CD4-positive, alpha-beta T cell (primary cell): ENCODE measurements around the gene LGALS14. TPM values are rescaled to one million over a fixed set of nuclear protein-coding genes. Genes with fewer than 3 reads are reported as not detected.
A peak's percentile ranks its signal among the peaks of the same experiment; 100 is the strongest.

Source experiments
- ATAC-seq: fragments of 200-7000 bp; cut with Tn5 transposase; one replicate; pipeline ENCODE4 v1.10.0; 2022; ENCODE audit warnings: mild to moderate bottlenecking; ENCODE audit not compliant: poor library complexity
- CTCF ChIA-PET: fragments of 350-600 bp; sonication (Branson Sonifier 250); formaldehyde crosslinking; loops from one replicate; lab custom pipeline; 2021; ENCODE audit warnings: antibody characterized with exemption, inconsistent platforms; lab: Charles Lee
- POLR2A ChIA-PET: fragments of 350-600 bp; sonication (Branson Sonifier 250); formaldehyde crosslinking; loops from one replicate; lab custom pipeline; 2021; ENCODE audit warnings: antibody characterized with exemption, inconsistent platforms; lab: Charles Lee
- DNase-seq, 14 experiments: peaks; one replicate each; pipeline ENCODE4 v3.0.0-alpha.2; 2013 to 2020; ENCODE audit warnings: mixed read lengths in 2 of 14
- H3K27ac ChIP-seq, 2 donors: one replicate each; pipeline versions ENCODE4 v1.5.1 to v1.7.0; 2013; ENCODE audit warnings: low read length in 2 of 2, low read depth in 1 of 2, mild to moderate bottlenecking in 1 of 2
- H3K27me3 ChIP-seq, 2 experiments: 1 replicate in 1 of 2; 2 replicates in 1 of 2; pipeline versions ENCODE4 v1.6.1 to v1.7.0; 2013; ENCODE audit warnings: low read length in 2 of 2, control low read depth in 1 of 2, mild to moderate bottlenecking in 1 of 2, moderate library complexity in 1 of 2; ENCODE audit not compliant: insufficient read depth in 2 of 2, control insufficient read depth in 1 of 2
- H3K36me3 ChIP-seq: one replicate; pipeline ENCODE4 v1.6.1; 2013; ENCODE audit warnings: low read length, control low read depth; ENCODE audit not compliant: insufficient read depth
- H3K4me1 ChIP-seq: one replicate; pipeline ENCODE4 v1.6.1; 2013; ENCODE audit warnings: low read length, control low read depth; ENCODE audit not compliant: insufficient read depth
- H3K4me3 ChIP-seq: one replicate; pipeline ENCODE4 v1.5.1; 2013; ENCODE audit warnings: mild to moderate bottlenecking, low read length, moderate library complexity
- H3K9me3 ChIP-seq, 2 experiments: 1 replicate in 1 of 2; 2 replicates in 1 of 2; pipeline versions ENCODE4 v1.6.1 to v1.7.0; 2013; ENCODE audit warnings: low read length in 2 of 2, mild to moderate bottlenecking in 2 of 2, control low read depth in 1 of 2, moderate library complexity in 1 of 2; ENCODE audit not compliant: control insufficient read depth in 1 of 2, insufficient read depth in 1 of 2
- H3K27ac Mint-ChIP-seq: one replicate; pipeline ENCODE4 v1.8.0; 2020; ENCODE audit warnings: mixed read lengths
- H3K27me3 Mint-ChIP-seq: one replicate; pipeline ENCODE4 v1.8.0; 2021; ENCODE audit warnings: mixed read lengths
- H3K36me3 Mint-ChIP-seq: one replicate; pipeline ENCODE4 v1.8.0; 2021; ENCODE audit warnings: low read depth, mixed read lengths
- H3K4me1 Mint-ChIP-seq: one replicate; pipeline ENCODE4 v1.8.0; 2021; ENCODE audit warnings: low read depth, mixed read lengths
- H3K4me3 Mint-ChIP-seq: one replicate; pipeline ENCODE4 v1.8.0; 2020; ENCODE audit warnings: mild to moderate bottlenecking, mixed read lengths
- H3K9me3 Mint-ChIP-seq: one replicate; pipeline ENCODE4 v1.8.0; 2020; ENCODE audit warnings: mixed read lengths
- intact Hi-C, 2 experiments: fragments of 100-400 bp; cut with DNase I in 1 of 2; cut with micrococcal nuclease in 1 of 2; formaldehyde crosslinking; loops; one replicate each; pipeline versions ENCODE4 v1.15.1 to v1.9.0; 2023 to 2025; cut with DNase I, micrococcal nuclease
- total RNA-seq, 174 experiments: library from RNA in 2 of 174; stranded (reverse) in 2 of 174; gene quantifications; one replicate each; pipeline ENCODE4 v1.2.3 and lab custom pipeline; 2021 to 2026
- TF ChIP-seq, protein P1 (sequence below): fragments of 200-600 bp; IDR thresholded peaks from one replicate; pipeline ENCODE4 v1.8.0; 2022; ENCODE audit warnings: antibody characterized with exemption, mild to moderate bottlenecking

Gene LGALS14
- total RNA-seq, 2 experiments from 2014 or later = not detected

- Histone ChIP-seq H3K9me3 (no peaks in the 10 kb centered on the region), H3K4me3 (no peak overlapping the region), H3K4me1 (no peaks in the 10 kb centered on the region), H3K27me3 (peaks cover 0 to 8% of the 10 kb centered on the region in 2 experiments), H3K27ac (no peak overlapping the region), H3K36me3 (no peaks in the 10 kb centered on the region)
- TF ChIP-seq, protein P1, sequence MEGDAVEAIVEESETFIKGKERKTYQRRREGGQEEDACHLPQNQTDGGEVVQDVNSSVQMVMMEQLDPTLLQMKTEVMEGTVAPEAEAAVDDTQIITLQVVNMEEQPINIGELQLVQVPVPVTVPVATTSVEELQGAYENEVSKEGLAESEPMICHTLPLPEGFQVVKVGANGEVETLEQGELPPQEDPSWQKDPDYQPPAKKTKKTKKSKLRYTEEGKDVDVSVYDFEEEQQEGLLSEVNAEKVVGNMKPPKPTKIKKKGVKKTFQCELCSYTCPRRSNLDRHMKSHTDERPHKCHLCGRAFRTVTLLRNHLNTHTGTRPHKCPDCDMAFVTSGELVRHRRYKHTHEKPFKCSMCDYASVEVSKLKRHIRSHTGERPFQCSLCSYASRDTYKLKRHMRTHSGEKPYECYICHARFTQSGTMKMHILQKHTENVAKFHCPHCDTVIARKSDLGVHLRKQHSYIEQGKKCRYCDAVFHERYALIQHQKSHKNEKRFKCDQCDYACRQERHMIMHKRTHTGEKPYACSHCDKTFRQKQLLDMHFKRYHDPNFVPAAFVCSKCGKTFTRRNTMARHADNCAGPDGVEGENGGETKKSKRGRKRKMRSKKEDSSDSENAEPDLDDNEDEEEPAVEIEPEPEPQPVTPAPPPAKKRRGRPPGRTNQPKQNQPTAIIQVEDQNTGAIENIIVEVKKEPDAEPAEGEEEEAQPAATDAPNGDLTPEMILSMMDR = no peak
- intact Hi-C loops = no loop called here
- Mint-ChIP-seq H3K4me1 (no peaks in the 10 kb centered on the region), H3K36me3 (no peaks in the 10 kb centered on the region), H3K4me3 (no peak overlapping the region), H3K27ac (no peak overlapping the region), H3K9me3 (no peaks in the 10 kb centered on the region), H3K27me3 (peaks cover 59% of the 10 kb centered on the region)
- no peak for ATAC-seq
- ChIA-PET POLR2A (no interaction called here), CTCF (no interaction called here)
- DNase-seq = no peak
These were observed 5.7 kb upstream of the LGALS14 start for GRCh38 chr19:39698535-39698934.

DNA sequence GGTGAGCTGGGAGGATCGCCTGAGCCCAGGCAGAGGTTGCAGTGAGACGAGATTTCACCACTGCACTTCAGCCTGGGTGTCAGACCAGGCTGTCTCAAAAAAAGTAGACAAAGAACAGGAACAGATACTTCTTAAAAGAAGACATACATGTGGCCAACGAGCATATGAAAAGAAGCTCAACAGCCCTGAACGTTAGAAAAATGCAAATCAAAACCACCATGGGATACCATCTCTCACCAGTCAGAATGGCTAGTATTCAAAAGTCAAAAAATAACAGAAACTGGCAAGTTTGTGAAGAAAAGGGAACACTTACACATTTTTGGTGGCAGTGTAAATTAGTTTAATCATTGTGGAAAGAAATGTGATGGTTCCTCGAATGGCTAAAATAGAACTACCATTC lies 3.0 kb upstream of the LGALS14 start:
- no peaks in the 10 kb centered on the region for H3K9me3 ChIP-seq
- POLR2A ChIA-PET = no interaction called here
- H3K27me3 Mint-ChIP-seq = peaks cover 48% of the 10 kb centered on the region
- peaks cover 12% of the 10 kb centered on the region for H3K4me1 ChIP-seq
- H3K27ac Mint-ChIP-seq = no peak overlapping the region
- no peaks in the 10 kb centered on the region for H3K9me3 Mint-ChIP-seq
- H3K36me3 ChIP-seq = no peaks in the 10 kb centered on the region
- peaks cover 22% of the 10 kb centered on the region for H3K4me1 Mint-ChIP-seq
- no peaks in the 10 kb centered on the region for H3K36me3 Mint-ChIP-seq
- H3K4me3 Mint-ChIP-seq = no peak overlapping the region
- H3K27ac ChIP-seq = no peak overlapping the region
- peaks cover 0 to 3% of the 10 kb centered on the region in 2 experiments for H3K27me3 ChIP-seq
- ATAC-seq = no peak
- CTCF ChIA-PET = no interaction called here
- no peak for DNase-seq
- TF ChIP-seq, protein P1 = no peak
- no peak overlapping the region for H3K4me3 ChIP-seq
- intact Hi-C loops = no loop called here

DNA sequence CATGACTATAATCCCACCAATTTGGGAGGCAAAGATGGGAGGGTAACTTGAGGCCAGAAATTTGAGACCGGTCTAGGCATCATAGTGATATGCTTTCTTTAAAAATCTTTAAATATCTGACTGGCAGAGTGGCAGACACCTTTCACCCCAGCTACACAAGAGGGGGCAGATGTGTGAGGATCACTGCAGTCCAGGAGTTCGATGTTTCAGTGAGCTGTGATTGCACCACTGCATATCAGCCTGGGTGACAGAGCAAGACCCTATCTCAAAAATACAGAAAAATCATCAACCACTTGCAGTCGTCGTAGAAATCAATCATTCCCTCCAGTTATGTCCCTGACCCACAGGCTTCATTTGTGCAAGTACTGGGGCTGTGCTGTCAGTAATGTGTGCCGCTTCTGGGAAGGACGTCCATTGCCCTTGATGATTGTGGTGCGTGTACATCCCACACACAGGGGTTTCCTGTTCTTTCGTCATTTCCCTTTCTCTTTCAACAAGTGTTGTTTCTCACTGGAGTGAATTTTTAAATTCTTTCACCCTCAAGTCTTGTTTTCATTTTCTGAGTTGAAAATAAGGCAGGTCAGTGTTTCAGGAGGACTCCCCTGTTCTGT lies 1.4 kb downstream of the LGALS14 start:
- H3K9me3 ChIP-seq = no peaks in the 10 kb centered on the region
- POLR2A ChIA-PET = no interaction called here
- H3K27ac Mint-ChIP-seq = peak overlapping the region; percentile 74

More for the DNA sequence above, 1.4 kb downstream of the LGALS14 start:
- TF ChIP-seq, protein P1 = no peak
- peaks cover 30% of the 10 kb centered on the region for H3K4me1 Mint-ChIP-seq
- Histone ChIP-seq H3K36me3 (no peaks in the 10 kb centered on the region), H3K27ac (no peak overlapping the region), H3K4me3 (no peak overlapping the region), H3K4me1 (peaks cover 19% of the 10 kb centered on the region), H3K27me3 (peaks cover 0 to 3% of the 10 kb centered on the region in 2 experiments)
- H3K27me3 Mint-ChIP-seq = peaks cover 11% of the 10 kb centered on the region
- H3K9me3 Mint-ChIP-seq = no peaks in the 10 kb centered on the region
- peak; percentile 56 for ATAC-seq
- CTCF ChIA-PET = no interaction called here
- no peaks in the 10 kb centered on the region for H3K36me3 Mint-ChIP-seq
- DNase-seq = peak in 8 of 14 experiments; percentile 2 to 65 (median 14)
- intact Hi-C loops = no loop called here
- H3K4me3 Mint-ChIP-seq = no peak overlapping the region
